D721Med (cell line): ENCODE measurements around the gene VWA3B.

Experiments used
- DNase-seq: peaks from one replicate; pipeline ENCODE4 v3.0.0; 2011; ENCODE audit warnings: low spot score; ENCODE audit not compliant: insufficient read length
- FAIRE-seq: peaks from 2 replicates; lab custom pipeline; 2011; peaks lifted over from hg19 to GRCh38; lab: Jason Lieb, UNC
- TF ChIP-seq, protein P1 (sequence below): IDR thresholded peaks from 2 replicates; pipeline ENCODE4 v1.5.1; 2012; ENCODE audit warnings: mild to moderate bottlenecking, control low read depth; ENCODE audit not compliant: insufficient read depth; ENCODE audit errors: missing control alignments

The VWA3B gene

DNA sequence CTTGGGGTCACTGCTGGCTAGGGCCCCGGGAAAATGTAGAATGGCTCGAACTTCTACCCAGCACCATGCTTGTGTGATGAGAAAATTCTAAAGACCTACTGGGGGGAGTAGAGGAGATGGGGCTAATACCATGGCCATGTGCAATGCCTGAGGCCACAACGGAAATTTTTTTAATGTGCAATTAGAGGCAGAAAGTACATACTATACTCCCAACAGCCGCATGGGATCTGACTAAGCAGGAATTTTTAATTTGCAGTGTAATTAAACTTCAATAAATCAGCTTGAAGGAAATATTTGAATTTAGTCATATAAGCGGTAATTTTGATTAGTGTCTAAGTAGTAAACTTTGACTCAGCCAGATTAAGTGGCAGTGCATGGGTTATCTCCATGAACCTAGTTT lies 206.1 kb downstream of the VWA3B start:
- FAIRE-seq (no peak), DNase-seq (no peak)
- TF ChIP-seq, protein P1, sequence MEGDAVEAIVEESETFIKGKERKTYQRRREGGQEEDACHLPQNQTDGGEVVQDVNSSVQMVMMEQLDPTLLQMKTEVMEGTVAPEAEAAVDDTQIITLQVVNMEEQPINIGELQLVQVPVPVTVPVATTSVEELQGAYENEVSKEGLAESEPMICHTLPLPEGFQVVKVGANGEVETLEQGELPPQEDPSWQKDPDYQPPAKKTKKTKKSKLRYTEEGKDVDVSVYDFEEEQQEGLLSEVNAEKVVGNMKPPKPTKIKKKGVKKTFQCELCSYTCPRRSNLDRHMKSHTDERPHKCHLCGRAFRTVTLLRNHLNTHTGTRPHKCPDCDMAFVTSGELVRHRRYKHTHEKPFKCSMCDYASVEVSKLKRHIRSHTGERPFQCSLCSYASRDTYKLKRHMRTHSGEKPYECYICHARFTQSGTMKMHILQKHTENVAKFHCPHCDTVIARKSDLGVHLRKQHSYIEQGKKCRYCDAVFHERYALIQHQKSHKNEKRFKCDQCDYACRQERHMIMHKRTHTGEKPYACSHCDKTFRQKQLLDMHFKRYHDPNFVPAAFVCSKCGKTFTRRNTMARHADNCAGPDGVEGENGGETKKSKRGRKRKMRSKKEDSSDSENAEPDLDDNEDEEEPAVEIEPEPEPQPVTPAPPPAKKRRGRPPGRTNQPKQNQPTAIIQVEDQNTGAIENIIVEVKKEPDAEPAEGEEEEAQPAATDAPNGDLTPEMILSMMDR, result no peak

DNA sequence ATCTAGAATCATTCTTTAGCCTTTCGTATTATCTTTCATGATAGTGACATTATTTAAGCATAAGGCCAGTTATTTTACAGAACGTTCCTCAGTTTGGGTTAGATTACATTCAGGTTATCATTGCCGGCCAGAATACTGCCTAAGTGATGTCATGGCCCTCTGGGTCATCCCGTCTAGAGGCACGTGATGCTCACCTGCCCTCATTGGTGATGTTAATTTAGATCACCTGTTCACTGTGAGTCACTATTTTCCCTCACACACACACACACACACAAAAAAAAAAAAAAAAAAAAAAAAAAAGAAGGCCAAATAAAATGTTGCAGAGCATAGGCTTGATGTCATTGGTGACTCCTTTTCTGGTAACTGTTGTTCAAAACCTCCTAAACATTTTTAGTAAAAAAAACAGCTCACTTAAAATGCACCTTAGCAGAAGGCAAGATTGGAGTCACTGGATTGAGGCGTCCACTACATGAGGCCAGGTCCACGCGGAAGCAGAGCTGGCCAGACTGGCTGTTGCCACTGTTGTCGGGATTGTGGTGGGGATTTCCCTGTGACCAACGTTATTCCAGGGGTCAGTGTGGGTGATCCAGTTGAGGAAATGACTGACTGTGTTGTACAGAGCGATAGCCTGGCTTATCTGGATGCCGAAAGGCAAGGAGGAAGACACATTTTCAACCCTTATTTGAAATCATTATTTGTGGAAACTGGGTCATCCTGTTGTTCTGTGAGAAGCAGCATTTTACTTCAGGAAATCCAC lies 207.1 kb downstream of the VWA3B start:
- DNase-seq, result no peak
- no peak for FAIRE-seq
- TF ChIP-seq, protein P1, result no peak

DNA sequence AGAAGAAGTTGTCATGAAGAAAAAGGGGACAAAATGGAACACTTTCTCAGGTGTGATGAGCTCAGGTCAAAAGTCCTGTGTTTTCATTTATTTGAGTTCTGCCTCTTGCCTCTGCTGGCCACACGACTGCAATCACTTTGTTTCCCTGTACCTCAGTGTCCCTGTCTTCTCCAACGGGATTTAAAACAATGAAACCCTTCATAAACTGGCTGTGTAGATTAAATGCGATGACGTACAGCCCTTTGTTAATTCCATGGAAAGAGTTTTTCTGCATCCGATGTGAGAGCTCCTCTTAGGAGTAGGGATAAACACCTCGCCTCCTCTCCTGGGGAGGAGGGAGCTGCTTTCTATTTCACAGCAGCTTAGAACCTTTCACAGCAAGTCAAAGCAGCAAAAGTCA lies 207.7 kb downstream of the VWA3B start:
- TF ChIP-seq, protein P1, result no peak
- FAIRE-seq (no peak), DNase-seq (no peak)

GRCh38 chr2:98295275-98295674 lies 208.3 kb downstream of the VWA3B start:
- TF ChIP-seq, protein P1, result no peak
- DNase-seq, result no peak
- FAIRE-seq, result no peak

- no peak for FAIRE-seq
- DNase-seq, result no peak
- TF ChIP-seq, protein P1, result peak; percentile 1
Measured at GRCh38 chr2:98295721-98296414, 208.9 kb downstream of the VWA3B start.

- TF ChIP-seq, protein P1, result no peak
- FAIRE-seq, result no peak
- no peak for DNase-seq
Measured at GRCh38 chr2:98296440-98296839, 209.5 kb downstream of the VWA3B start.
